Stimulated activated CD8-positive, alpha-beta memory T cell treated with anti-CD3 and anti-CD28 coated beads, Interleukin-15, amount 100 ng/mL, for 1 hour (primary cell): ENCODE data around the gene TBC1D5.

Experiments
- DNase-seq: peaks from one replicate; pipeline ENCODE4 v3.0.0-alpha.2; 2020; ENCODE audit warnings: low read depth

The TBC1D5 gene

GRCh38 chr3:17589888-17590287 is 152.5 kb downstream of the TBC1D5 start:
- no peak for DNase-seq

DNA sequence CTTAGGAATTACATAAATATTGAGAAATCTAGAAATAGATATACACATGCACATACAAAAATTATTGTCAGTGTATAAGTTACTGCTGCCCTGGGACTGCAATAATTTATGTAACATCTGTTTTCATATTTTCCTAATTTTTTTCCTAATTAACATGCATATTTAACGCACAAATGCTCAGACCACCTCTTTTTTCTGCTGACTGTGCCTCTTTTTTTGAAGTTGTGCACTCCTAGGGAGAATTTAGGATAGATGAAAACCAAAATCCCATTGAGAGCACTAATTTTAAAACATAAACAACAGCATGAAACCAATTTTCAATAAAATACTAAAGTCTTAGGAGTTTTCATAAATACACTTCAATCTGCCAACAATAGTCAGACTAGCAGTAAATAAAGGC is 154.0 kb downstream of the TBC1D5 start:
- DNase-seq = no peak

GRCh38 chr3:17585394-17586325 is 156.8 kb downstream of the TBC1D5 start:
- no peak for DNase-seq

- DNase-seq = no peak
Measured at GRCh38 chr3:17584066-17584465, 158.4 kb downstream of the TBC1D5 start.

GRCh38 chr3:17583530-17583929 is 158.9 kb downstream of the TBC1D5 start:
- DNase-seq = no peak

DNA sequence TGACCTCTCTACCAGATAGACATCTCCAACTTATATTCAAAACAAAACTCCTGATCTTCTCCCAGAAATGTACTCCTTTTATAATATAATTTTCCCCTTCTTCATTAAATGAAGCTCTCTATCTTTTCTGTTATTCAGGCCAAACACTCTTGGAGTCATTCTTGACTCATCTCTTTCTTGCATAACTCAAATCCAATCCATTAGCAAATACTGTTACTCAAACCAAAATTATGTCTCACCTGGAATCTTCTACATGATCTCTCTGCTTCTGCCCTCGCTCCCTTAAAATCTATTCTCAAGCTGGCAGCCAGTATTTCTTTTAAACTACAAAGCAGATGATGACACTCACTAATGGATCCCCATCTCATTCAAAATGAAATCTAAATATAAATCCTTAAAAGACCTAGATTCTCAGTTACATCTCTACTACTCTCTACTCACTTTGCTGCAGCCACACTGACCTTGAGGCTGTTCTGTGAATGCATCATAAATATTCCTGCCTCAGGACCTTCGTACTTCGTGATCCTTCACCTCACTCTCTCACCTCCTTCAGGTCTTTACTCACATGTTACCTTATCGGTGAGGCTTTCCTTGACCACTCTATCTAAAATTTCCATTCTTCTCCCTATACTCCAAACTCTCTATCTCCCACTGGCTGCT is 160.9 kb downstream of the TBC1D5 start:
- no peak for DNase-seq

GRCh38 chr3:17580901-17581300 is 161.5 kb downstream of the TBC1D5 start:
- DNase-seq = no peak

GRCh38 chr3:17579289-17580031 is 163.0 kb downstream of the TBC1D5 start:
- DNase-seq = no peak

DNA sequence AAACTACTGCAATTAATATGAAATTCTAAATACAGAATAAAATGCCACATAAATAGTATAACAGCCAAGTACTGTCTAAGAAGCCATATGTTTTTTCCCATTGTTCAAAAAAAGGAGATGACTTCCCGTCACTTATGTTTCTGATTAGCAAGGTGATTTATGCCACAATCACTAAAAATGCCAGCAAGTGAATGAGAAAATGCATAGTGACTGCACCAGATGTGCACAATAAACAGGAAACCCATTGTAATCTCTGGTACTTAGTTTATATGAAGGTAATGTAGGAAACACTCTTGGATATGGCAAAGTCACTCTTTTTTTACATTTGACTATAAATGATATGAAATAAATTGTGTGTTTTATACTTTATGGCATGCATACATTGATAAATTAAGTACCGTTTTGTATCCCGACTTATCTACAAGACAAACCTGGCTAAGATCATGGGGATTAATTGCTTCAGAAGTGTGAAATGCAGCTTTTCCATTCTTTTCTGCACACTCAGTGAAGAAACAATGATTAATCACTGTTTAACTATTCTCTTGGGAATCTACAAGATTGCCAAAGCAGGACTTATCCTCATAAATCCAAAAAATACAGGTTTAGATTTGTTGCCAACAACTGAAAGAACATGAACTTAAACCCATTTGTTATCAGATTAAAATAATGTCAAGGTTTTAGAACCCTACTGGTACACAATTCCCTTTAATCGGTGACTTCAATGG is 164.5 kb downstream of the TBC1D5 start:
- DNase-seq = no peak

DNA sequence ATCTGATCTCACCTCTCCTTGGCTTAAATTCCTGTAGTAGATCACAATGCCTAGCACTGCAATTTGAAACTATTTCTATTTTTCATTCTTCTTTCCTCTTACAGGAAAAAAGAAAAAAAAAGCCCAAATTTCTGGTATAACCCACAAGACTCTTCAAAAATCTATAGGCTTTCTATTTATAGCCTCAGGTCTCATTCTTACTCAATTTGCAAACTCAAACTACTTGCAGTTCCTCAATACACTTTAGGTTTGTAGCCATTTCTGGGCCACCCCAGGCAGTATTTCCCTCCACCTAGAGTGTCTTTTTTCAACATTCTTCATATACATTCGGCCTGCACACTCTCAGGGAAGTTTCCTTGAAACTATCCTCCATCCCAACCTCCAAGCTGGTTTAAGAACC is 169.0 kb downstream of the TBC1D5 start:
- no peak for DNase-seq

- no peak for DNase-seq
Measured at GRCh38 chr3:17571686-17572085, 170.7 kb downstream of the TBC1D5 start.

- no peak for DNase-seq
Measured at GRCh38 chr3:17562845-17563244, 179.6 kb downstream of the TBC1D5 start.

DNA sequence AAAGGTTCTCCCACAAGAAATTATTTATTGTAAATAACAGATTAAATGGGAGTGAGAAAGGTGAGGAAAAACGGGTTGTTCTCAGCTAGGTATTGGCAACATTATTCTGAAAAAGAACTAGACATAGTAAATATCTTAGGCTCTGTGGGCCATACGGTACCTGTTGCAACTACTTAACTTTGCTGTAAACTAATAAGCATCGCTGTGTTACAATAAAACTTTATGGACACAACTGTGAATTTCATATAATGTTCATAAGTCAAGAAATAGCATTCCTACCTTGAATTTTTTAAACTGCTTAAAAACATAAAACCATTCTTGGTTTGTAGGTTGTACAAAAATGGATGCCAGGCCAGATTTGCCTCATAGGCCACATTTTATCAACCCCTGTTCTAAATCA is 183.9 kb downstream of the TBC1D5 start:
- no peak for DNase-seq

DNA sequence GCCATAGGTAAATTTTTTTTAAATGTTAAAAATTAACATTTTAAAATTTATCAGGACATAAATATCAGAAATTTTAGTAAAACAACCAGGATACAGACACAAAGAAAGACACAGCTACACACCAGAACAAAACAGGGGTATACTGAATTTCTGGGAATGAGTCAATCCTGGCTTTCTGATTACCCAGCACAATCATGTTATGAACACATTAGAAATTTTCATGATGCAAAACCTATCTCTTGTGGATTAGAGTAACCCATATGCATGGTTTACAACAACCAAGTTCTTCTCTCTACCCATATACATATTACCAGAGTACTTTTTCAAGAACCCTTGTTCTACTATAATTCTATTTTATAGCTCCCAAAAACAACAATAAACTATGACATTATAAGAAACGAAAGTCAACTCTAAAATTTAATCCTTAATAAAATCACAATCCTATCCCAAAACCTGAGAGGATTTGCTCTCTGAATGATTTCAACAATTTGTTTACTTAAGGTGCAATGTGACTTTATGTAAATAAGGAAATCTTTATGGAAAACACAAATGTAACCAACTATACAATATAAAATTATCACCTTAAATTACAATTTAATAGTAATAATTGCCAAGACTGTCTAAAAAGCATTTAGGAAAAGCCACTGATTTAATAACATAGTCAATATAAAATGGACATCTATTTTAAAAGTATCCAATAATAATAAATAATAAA is 184.5 kb downstream of the TBC1D5 start:
- no peak for DNase-seq

- no peak for DNase-seq
Measured at GRCh38 chr3:17555525-17555924, 186.9 kb downstream of the TBC1D5 start.

DNA sequence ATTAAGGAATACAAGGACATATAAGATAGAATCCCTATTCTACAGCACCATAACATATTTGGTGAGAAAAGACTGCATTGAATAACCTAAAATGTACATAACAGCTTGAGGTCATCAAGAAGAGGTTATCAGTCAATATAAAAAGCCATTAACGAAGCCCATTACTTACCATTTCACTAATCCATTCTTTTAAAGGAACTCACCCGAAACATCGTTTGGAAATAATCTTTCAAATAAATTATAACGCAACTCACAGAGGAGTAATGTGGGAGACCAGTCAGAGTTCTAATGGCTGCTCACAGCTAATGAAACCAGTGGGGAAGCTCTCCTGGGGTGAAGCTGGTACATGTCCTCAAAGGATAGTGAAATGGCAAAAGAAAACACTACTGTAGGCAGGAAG is 188.4 kb downstream of the TBC1D5 start:
- DNase-seq = no peak

DNA sequence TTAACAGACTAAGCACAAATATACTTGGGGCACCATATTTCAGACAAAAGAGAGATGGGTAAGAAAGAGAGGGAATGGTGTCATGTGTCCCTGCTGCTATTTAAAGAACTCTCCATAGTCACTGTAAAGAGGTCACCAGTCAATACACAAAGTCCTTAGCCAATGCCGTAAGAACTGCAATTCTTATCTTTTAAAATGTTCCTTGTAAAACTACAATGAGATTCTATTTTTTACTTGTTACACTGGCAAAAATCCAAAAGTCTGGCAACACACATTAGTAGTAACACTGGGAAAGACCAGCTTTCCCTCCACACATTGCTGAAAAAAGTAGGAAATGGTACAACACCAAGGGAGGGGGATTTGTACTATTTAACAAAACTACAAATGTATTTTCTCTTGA is 189.4 kb downstream of the TBC1D5 start:
- DNase-seq = no peak

GRCh38 chr3:17552351-17552750 is 190.1 kb downstream of the TBC1D5 start:
- DNase-seq = no peak

DNA sequence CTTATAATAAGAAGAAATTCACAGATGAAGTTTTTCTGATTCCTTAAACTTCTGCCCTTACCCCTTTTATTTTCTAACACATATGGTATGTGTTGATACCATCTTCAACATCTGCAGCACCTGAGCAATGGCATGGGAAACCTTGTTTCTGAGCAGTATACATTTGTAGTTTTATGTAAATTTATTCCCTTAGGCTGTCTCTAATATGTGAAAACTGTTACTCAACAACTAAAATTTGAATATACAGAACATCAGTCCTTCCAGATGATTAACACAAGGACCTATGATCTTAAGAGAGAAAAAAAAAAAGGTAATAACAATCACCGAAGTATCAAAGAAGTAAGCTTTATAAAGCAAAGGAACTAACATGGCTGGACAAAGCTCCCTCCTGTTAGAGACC is 190.5 kb downstream of the TBC1D5 start:
- no peak for DNase-seq

DNA sequence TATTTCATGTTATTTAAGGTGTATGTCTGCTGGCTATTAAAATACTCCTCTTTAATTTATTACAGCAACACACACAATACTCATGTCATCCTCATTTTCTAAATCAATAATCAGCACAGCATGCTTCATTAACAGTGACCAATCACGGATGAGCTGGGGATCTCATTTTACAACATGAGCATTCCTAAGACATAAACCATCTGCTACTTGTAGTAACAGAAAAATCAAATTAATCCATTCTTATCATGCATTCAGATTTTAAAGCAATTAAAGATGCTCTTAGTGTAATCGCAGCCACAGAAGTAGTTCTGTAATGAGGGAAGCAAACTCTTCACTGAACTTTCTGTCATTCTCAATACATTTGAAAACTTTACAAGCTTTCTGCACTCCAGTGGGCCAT is 191.1 kb downstream of the TBC1D5 start:
- DNase-seq = no peak

GRCh38 chr3:17550624-17551023 is 191.8 kb downstream of the TBC1D5 start:
- no peak for DNase-seq
